ENCODE data around the gene AAK1.
A peak's percentile ranks its signal among the peaks of the same experiment; 100 is the strongest.
"Not testable (repeated sequence)": the region's sequence is repeated elsewhere in the genome, so short reads cannot be mapped to it uniquely, and the experiment has no call there.

The AAK1 gene

GRCh38 chr2:69572641-69573040, 70.9 kb downstream of the AAK1 start:
- DNase-seq (ENCODE audit: low read depth): no peak

DNA sequence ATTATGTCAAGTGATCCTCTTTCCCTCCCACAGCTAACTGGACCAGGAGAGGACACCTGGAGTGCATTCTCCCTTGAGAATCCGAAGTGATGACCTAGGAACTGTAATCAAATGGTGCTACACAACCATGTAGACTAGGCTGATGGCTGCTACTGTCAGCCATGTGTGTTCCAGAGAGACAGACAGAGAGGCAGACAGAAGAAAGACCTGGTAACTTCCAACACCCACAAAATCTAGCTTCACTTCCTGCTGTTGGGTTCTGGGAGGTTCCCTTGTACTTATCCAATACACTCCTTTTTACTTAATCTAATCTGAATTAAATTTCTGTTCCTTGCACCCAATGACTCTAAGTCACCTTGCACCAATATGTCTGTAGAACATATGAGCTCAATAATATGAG, 72.3 kb downstream of the AAK1 start:
- DNase-seq (ENCODE audit: low read depth): no peak

GRCh38 chr2:69570474-69570873, 73.1 kb downstream of the AAK1 start:
- no peak for DNase-seq (ENCODE audit: low read depth)

DNA sequence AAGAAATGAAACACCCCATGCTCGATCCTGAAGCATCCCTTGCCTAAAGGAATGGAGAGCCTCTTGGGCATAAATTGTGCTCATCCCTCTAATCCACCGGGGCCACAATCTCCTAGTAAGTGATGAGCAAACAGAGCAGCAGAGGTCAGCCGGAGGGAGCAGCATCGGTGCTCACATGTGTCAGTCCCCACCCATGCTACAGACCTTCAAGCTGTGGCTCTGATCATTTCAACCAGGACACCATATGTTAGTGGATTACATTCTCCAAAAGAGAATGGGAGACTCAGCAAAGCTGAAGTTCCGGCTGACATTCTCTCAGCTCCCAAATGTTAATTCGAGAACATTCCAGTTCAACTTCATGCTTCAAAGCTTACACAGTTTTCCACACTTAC, 75.6 kb downstream of the AAK1 start:
- DNase-seq (ENCODE audit: low read depth): no peak

DNA sequence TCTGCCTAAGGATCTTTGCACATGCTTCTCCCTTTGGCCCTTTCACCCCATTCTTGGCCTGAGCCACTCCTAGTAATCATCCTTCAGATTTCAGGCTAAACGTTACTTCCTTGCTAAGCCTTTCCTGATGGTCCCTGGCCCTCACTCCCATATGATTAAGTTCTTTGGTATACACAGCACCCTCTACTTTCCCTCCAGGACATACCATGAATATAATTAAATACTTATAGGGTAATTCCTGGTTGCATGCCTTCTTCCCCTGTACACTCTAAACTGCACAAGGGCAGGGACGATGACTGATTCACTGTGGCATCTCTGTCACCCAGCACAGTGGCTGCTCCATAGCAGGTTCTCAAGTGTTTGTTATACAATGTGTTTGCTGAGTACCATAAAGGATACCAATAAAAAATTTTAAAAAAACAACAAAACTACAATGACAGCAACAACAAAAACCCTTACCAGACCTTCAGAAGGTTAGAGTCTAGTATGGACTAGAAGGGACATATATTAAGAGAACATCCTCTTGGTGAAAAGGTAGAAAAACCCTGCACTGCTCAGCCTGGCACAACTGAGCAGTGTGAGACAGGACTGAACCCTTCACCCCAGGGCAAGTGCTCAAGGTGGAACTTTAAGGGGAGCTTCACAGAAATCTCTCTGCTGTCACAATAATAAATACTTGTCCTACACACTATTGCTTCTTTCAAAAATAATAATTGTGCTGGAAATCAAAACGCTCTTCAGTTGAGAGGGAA, 76.2 kb downstream of the AAK1 start:
- peak; percentile 43 for DNase-seq (ENCODE audit: low read depth)

DNA sequence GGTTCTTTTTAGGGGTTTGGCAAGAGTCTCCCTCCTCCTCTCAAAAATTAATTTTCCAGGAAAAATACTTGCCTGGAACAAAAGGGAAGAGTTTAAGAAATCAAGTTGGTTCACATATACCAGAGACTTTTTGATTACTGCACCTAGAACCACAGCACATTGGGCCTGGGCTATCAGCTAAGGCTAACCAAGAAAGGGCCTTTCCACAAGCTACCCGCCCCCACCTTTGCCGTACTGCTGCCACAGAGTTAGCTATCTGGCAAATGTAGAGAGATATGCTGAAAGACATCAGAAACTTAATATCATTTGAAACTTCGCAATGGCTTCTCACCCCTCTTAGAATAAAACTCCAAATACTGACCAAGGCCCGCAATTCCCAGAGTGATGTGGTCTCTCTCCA, 76.9 kb downstream of the AAK1 start:
- no peak for DNase-seq (ENCODE audit: low read depth)

DNA sequence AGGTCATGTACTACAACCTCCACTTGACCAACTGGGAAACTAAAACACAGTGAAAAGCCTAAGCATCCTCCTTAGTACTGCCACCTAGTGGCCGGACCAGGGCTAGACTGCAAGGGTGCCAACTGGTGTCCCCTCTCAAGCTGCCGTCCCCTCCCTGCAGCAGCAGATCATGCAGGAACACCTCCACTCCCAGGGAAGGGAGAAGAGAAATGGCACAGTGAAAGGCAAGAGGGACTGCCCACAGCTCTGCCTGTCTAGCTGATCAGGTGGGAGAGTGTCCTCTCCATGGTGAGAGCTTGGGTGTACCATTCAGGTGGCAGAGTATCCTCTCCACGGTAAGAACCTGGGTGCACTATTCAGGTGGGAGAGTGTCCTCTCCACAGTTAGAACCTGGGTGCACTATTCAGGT, 78.1 kb downstream of the AAK1 start:
- DNase-seq (ENCODE audit: low read depth): no peak

GRCh38 chr2:69564604-69565003, 78.9 kb downstream of the AAK1 start:
- no peak for DNase-seq (ENCODE audit: low read depth)

- no peak for DNase-seq (ENCODE audit: low read depth)
Measured at GRCh38 chr2:69563021-69563420, 80.5 kb downstream of the AAK1 start.

DNA sequence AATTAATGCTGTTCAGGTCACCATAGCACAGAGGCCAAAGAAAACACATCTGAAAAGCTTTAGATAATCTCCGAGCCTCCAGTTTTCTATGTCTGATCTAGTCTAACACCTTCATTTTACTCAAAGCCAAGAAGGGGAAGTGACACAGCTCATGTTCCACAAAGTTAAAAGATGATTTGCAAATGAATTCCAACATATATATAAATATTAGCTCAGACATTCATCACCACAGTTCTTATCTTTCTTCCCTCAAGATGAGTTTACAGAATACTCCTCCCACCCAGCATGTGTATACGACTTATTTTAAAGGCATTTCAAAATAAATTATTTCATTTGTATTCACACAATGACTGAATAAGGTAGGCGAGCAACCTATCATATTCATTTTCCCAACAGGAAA, 82.4 kb downstream of the AAK1 start:
- no peak for DNase-seq (ENCODE audit: low read depth)

GRCh38 chr2:69560147-69560482, 83.4 kb downstream of the AAK1 start:
- DNase-seq (ENCODE audit: low read depth): no peak

DNA sequence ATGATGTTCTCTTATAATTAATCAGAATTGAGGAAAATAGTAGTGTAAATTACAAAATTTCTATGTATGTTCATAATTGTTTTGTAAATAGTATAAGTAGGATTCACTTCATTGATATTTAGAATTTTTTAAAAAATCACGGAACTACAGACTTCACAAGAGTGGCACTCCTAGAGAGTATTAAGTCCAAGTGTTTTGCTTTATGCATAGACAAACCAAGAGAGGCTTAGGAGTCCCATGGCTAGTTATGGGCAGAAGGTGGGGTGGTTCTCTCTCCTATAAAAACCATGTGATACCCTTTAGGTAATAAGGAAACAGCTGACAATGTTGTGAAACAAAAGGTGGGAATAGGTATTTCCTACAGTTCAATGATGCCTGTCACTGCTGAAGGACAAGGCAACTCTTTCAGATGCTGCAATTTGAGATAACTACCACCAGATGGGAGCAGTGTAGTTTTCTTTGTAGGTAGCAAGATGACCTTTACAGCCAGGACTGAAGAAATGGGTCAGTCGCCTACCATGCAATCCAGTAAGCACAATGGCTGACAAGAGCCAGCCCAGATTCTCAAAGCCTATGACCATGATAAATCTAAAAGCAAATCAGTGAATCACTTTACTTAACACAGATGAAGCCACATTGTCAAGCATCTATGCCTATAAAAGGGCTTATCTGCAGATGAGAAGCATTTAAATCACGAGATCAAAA, 83.9 kb downstream of the AAK1 start:
- DNase-seq (ENCODE audit: low read depth): no peak

DNA sequence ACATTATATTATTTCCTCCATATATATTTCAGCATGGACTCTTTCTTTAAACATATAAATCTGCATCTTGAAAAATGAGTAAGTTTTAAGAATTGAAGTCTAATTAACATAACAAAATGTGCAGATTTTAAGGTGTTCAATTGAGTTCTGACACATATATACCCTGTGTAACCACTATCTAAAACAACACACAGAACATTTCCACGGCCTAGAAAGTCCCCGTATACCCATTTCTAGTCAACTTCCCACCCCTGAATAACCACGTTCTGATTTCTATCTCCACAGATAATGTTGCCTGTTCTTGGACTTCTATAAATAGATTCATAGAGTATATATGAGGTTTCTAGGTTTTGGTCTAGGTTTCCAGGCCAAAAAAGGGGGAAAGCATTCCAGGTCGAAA, 87.5 kb downstream of the AAK1 start:
- no peak for DNase-seq (ENCODE audit: low read depth)

- no peak for DNase-seq (ENCODE audit: low read depth)
Measured at GRCh38 chr2:69554981-69555380, 88.6 kb downstream of the AAK1 start.

DNA sequence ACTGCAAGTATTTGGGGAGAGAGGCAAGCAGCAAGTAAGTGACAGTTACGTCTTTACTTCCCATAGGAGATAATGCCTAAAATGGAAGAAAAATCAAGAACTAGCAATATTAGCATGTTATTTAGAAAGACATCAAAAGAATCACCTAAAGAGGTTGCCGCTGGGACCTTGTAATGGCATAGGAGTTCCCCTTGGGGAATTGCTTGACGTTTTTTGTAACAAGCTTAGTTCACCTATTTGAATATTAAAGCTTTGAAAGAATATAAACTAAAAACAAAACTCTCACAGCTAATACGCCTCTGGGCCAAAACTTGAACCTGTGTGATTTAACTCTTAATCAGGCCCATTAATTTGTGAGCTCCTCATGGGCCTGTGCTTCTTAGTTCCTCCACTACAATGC, 89.0 kb downstream of the AAK1 start:
- no peak for DNase-seq (ENCODE audit: low read depth)

DNA sequence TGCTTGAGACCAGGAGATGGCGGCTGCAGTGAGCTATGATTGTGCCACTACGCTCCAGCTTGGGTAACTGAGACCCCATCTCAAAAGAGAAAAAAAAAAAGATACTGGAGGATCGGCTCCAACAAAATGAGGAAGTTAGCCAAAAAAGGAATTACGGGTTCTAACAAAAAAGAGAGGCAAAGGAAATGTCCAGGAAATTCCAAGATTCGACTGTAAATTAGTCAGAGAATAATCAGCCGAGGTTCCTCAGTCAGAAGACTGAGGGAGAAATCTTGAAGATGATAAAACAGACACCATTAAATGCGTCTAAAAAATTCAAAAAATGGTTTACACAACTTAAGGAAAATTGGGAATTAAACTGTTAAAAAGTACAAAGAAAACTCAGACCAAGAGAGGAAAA, 89.5 kb downstream of the AAK1 start:
- no peak for DNase-seq (ENCODE audit: low read depth)

GRCh38 chr2:69550511-69550910, 93.0 kb downstream of the AAK1 start:
- not testable (repeated sequence) for DNase-seq (ENCODE audit: low read depth)

- DNase-seq (ENCODE audit: low read depth): no peak
Measured at GRCh38 chr2:69549421-69549820, 94.1 kb downstream of the AAK1 start.

DNA sequence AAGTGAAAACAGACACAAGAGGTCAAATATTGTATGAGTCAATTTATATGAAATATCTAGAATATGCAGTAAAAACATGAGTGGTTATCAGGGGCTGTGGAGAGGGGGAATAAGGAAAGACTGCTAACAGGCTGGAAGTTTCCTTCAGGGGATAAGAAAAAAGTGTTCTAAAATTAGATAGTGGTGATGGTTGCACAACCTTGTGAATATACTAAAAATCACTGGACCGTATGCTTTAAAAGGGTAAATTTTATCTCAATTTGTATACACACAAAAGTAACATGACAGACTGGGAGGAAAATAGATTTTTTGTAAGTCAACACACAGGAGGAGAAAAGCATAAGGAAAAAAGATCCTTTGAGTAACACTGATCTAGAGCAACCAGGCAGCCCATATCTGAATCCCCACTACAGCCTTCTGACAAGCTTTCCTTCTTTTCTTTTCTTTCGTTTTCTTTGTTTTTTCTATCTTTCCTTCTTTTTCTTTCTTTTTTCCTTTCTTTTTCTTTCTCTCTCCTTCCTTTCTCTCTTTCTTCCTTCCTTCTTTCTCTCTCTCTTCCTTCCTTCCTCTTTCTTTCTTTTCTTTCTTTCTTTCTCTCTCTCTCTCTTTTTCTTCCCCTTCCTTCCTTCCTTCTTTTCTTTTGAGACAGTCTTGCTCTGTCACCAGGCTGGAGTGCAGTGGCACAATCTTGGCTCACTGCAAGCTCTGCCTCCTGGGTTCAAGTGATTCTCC, 95.4 kb downstream of the AAK1 start:
- DNase-seq (ENCODE audit: low read depth): no peak

DNA sequence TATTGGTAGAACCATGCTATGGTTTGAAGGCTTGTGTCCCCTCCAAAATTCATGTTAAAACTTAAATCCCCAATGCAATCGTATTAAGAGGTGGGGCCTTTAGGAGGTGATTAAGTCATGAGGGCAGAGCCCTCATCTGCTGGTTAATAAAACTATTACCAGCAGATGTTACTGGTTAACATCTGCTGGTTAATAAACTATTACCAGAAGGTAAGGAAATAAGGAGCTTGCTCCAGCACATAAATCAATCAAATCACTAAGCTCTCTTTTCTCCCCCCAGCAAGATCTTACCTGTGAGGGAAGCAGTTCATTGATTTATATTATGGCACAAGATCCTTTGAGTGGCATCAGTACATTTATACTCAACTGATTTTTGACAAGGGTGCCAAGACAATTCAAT, 96.9 kb downstream of the AAK1 start:
- no peak for DNase-seq (ENCODE audit: low read depth)

DNA sequence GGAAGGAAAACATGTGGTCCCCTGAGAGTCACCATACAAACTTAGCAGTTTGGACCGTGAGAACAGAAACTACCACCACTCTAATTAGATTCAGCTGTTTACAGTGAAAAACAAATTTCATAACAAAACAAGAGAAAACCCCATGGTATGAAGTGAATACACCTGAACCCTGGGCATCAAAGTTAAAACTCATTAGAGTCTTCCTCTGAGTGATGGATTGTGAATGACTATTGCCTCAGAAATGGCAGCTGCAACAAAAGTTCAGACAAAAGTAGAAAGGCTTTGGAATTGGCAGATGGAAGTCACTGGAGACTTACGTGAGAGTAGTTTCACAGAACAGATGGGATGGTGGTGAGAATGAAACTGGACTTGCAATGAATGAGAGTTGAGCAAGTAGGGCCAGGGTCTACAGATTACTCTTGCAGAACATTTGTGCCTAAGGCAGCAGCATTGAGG, 98.0 kb downstream of the AAK1 start:
- DNase-seq (ENCODE audit: low read depth): no peak

GRCh38 chr2:69544951-69545350, 98.6 kb downstream of the AAK1 start:
- DNase-seq (ENCODE audit: low read depth): no peak

DNA sequence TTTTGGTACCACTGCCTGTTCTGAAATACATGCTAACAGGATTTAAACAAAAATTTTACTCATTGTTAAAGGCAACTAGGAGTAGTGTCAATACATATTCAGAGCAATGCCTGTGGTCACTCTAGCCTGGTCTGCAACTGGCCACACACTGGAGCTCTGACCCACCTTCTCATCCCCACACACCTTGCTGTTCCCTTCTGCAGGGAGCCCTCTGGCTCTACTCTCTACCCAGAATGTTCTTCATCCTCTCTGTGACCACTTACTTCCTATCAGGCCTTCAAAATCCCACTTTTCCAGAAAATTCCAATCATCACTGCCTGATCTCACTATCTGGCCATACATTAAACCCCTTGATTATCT, 104.0 kb downstream of the AAK1 start:
- DNase-seq (ENCODE audit: low read depth): no peak

Measured in GM04503 (cell line).